Ammon's horn (tissue), 1 donor: ENCODE results near the gene COL27A1.

Experiments used
- DNase-seq: peaks from one replicate; pipeline ENCODE4 v3.0.0-alpha.2; 2016; ENCODE audit warnings: low spot score

COL27A1 gene

GRCh38 chr9:114155263-114155994, at the start of gene COL27A1:
TSS of gene COL27A1 (plus strand) at chr9:114155537. CDS start at chr9:114155951, 414 bp downstream.
- DNase-seq: peak; percentile 82

- DNase-seq: no peak
Measured at GRCh38 chr9:114107286-114108001, 47.9 kb upstream of the COL27A1 start.

- DNase-seq: peak; percentile 89
Measured at GRCh38 chr9:114108016-114108833, 47.1 kb upstream of the COL27A1 start.

GRCh38 chr9:114109124-114109523, 46.2 kb upstream of the COL27A1 start:
- DNase-seq: no peak

GRCh38 chr9:114110180-114110579, 45.2 kb upstream of the COL27A1 start:
- no peak for DNase-seq

GRCh38 chr9:114112325-114112724, 43.0 kb upstream of the COL27A1 start:
- DNase-seq: no peak

- no peak for DNase-seq
Measured at GRCh38 chr9:114112778-114113584, 42.4 kb upstream of the COL27A1 start.

GRCh38 chr9:114114364-114114763, 41.0 kb upstream of the COL27A1 start:
- no peak for DNase-seq

- DNase-seq: no peak
Measured at GRCh38 chr9:114115654-114116125, 39.6 kb upstream of the COL27A1 start.

- DNase-seq: peak; percentile 37
Measured at GRCh38 chr9:114116126-114116747, 39.1 kb upstream of the COL27A1 start.

GRCh38 chr9:114117614-114117995, 37.7 kb upstream of the COL27A1 start:
- DNase-seq: no peak

GRCh38 chr9:114117996-114118830, 37.1 kb upstream of the COL27A1 start:
- peak; percentile 62 for DNase-seq

GRCh38 chr9:114119242-114120191, 35.8 kb upstream of the COL27A1 start:
- DNase-seq: no peak

- DNase-seq: no peak
Measured at GRCh38 chr9:114120192-114121014, 34.9 kb upstream of the COL27A1 start.

GRCh38 chr9:114121227-114122135, 33.9 kb upstream of the COL27A1 start:
- DNase-seq: no peak

- no peak for DNase-seq
Measured at GRCh38 chr9:114122136-114123027, 33.0 kb upstream of the COL27A1 start.
